GM19438 (cell line): Measurements from ENCODE around the gene ATP6V0C.
"Not testable (repeated sequence)": the region's sequence is repeated elsewhere in the genome, so short reads cannot be mapped to it uniquely, and the experiment has no call there.

Experiments
- ATAC-seq: cut with Tn5 transposase; IDR thresholded peaks from one replicate; pipeline ENCODE4 v1.9.1; 2021; ENCODE audit warnings: low read depth; ENCODE audit not compliant: unreplicated experiment

ATP6V0C gene

GRCh38 chr16:2527071-2527783 is 13.5 kb downstream of the ATP6V0C start:
- ATAC-seq = no peak

- ATAC-seq = no peak
Measured at GRCh38 chr16:2527784-2528100, 14.0 kb downstream of the ATP6V0C start.

- ATAC-seq = no peak
Measured at GRCh38 chr16:2528161-2529060, 14.7 kb downstream of the ATP6V0C start.

GRCh38 chr16:2529061-2529931 is 15.5 kb downstream of the ATP6V0C start:
- ATAC-seq = no peak

- ATAC-seq = no peak
Measured at GRCh38 chr16:2529961-2530628, 16.3 kb downstream of the ATP6V0C start.

- no peak for ATAC-seq
Measured at GRCh38 chr16:2530629-2531318, 17.0 kb downstream of the ATP6V0C start.

- ATAC-seq = no peak
Measured at GRCh38 chr16:2531371-2531695, 17.6 kb downstream of the ATP6V0C start, which contains the start of gene CEMP1. Gene CEMP1, minus strand, starts transcription at chr16:2531408. Its CDS starts 335 bp downstream, at chr16:2531073.

GRCh38 chr16:2531696-2532493 is 18.1 kb downstream of the ATP6V0C start:
- ATAC-seq = peak; percentile 81

- no peak for ATAC-seq
Measured at GRCh38 chr16:2532494-2533141, 18.9 kb downstream of the ATP6V0C start.

GRCh38 chr16:2533142-2533755 is 19.5 kb downstream of the ATP6V0C start:
- ATAC-seq = not testable (repeated sequence)

- ATAC-seq = no peak
Measured at GRCh38 chr16:2533912-2534311, 20.2 kb downstream of the ATP6V0C start.

- not testable (repeated sequence) for ATAC-seq
Measured at GRCh38 chr16:2534335-2534734, 20.6 kb downstream of the ATP6V0C start.

GRCh38 chr16:2535625-2536013 is 21.9 kb downstream of the ATP6V0C start:
- no peak for ATAC-seq

- peak; percentile 69 for ATAC-seq
Measured at GRCh38 chr16:2537451-2538379, 24.0 kb downstream of the ATP6V0C start, which contains the start of gene PDPK1. Gene PDPK1, plus strand, starts transcription at chr16:2538021. Its CDS starts 92 bp downstream, at chr16:2538113.

GRCh38 chr16:2539192-2539844 is 25.6 kb downstream of the ATP6V0C start:
- not testable (repeated sequence) for ATAC-seq

GRCh38 chr16:2539845-2540458 is 26.2 kb downstream of the ATP6V0C start:
- ATAC-seq = not testable (repeated sequence)
